HG02884 (cell line): Measurements from ENCODE around the gene UNK.

Source experiments
- ATAC-seq: cut with Tn5 transposase; IDR thresholded peaks from one replicate; pipeline ENCODE4 v1.9.1; 2021; ENCODE audit warnings: mild to moderate bottlenecking, moderate library complexity; ENCODE audit not compliant: unreplicated experiment

UNK gene

GRCh38 chr17:75818326-75818885, 33.8 kb downstream of the UNK start:
- no peak for ATAC-seq

GRCh38 chr17:75819116-75819515, 34.5 kb downstream of the UNK start:
- no peak for ATAC-seq

- no peak for ATAC-seq
Measured at GRCh38 chr17:75819678-75820077, 35.1 kb downstream of the UNK start.

- ATAC-seq = no peak
Measured at GRCh38 chr17:75820094-75821080, 35.8 kb downstream of the UNK start.

GRCh38 chr17:75821552-75821951, 36.9 kb downstream of the UNK start:
- no peak for ATAC-seq

GRCh38 chr17:75822119-75822799, 37.7 kb downstream of the UNK start:
- ATAC-seq = no peak

GRCh38 chr17:75822800-75823166, 38.2 kb downstream of the UNK start:
- no peak for ATAC-seq

GRCh38 chr17:75823257-75824041, 38.8 kb downstream of the UNK start:
- no peak for ATAC-seq

- no peak for ATAC-seq
Measured at GRCh38 chr17:75824050-75824552, 39.5 kb downstream of the UNK start.

GRCh38 chr17:75824666-75825065, 40.1 kb downstream of the UNK start:
- no peak for ATAC-seq

GRCh38 chr17:75825149-75825552, 40.5 kb downstream of the UNK start:
- no peak for ATAC-seq

- no peak for ATAC-seq
Measured at GRCh38 chr17:75825748-75826370, 41.3 kb downstream of the UNK start.

- ATAC-seq = no peak
Measured at GRCh38 chr17:75826561-75827307, 42.1 kb downstream of the UNK start.

- no peak for ATAC-seq
Measured at GRCh38 chr17:75827308-75828075, 42.9 kb downstream of the UNK start.

- ATAC-seq = no peak
Measured at GRCh38 chr17:75828076-75828400, 43.4 kb downstream of the UNK start.

- no peak for ATAC-seq
Measured at GRCh38 chr17:75828741-75829140, 44.1 kb downstream of the UNK start.

- no peak for ATAC-seq
Measured at GRCh38 chr17:75829747-75830146, 45.1 kb downstream of the UNK start.

GRCh38 chr17:75830164-75831031, 45.8 kb downstream of the UNK start:
- ATAC-seq = no peak
